ENCODE measurements around the gene SPRR1A.

Gene SPRR1A

GRCh38 chr1:152977614-152978013 lies 6.3 kb upstream of the SPRR1A start:
- TF ChIP-seq TAF1 (IDR thresholded peaks at IDR 0.05; ENCODE audit: borderline replicate concordance, insufficient read depth, low read length) (no peak), SIN3A (IDR thresholded peaks at IDR 0.05; ENCODE audit: borderline replicate concordance, insufficient read depth, low read length) (no peak), FOXP2 (optimal IDR thresholded peaks at IDR 0.05; ENCODE audit: borderline replicate concordance, extremely low read depth, extremely low read length, insufficient read depth) (no peak), POLR2AphosphoS5 (IDR thresholded peaks at IDR 0.05; ENCODE audit: low read depth, low read length) (no peak)
- TF ChIP-seq, protein P1, sequence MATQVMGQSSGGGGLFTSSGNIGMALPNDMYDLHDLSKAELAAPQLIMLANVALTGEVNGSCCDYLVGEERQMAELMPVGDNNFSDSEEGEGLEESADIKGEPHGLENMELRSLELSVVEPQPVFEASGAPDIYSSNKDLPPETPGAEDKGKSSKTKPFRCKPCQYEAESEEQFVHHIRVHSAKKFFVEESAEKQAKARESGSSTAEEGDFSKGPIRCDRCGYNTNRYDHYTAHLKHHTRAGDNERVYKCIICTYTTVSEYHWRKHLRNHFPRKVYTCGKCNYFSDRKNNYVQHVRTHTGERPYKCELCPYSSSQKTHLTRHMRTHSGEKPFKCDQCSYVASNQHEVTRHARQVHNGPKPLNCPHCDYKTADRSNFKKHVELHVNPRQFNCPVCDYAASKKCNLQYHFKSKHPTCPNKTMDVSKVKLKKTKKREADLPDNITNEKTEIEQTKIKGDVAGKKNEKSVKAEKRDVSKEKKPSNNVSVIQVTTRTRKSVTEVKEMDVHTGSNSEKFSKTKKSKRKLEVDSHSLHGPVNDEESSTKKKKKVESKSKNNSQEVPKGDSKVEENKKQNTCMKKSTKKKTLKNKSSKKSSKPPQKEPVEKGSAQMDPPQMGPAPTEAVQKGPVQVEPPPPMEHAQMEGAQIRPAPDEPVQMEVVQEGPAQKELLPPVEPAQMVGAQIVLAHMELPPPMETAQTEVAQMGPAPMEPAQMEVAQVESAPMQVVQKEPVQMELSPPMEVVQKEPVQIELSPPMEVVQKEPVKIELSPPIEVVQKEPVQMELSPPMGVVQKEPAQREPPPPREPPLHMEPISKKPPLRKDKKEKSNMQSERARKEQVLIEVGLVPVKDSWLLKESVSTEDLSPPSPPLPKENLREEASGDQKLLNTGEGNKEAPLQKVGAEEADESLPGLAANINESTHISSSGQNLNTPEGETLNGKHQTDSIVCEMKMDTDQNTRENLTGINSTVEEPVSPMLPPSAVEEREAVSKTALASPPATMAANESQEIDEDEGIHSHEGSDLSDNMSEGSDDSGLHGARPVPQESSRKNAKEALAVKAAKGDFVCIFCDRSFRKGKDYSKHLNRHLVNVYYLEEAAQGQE (IDR thresholded peaks at IDR 0.05; ENCODE audit: insufficient read depth in 1 of 2, low read depth in 2 of 2, low read length in 2 of 2) = no peak

DNA sequence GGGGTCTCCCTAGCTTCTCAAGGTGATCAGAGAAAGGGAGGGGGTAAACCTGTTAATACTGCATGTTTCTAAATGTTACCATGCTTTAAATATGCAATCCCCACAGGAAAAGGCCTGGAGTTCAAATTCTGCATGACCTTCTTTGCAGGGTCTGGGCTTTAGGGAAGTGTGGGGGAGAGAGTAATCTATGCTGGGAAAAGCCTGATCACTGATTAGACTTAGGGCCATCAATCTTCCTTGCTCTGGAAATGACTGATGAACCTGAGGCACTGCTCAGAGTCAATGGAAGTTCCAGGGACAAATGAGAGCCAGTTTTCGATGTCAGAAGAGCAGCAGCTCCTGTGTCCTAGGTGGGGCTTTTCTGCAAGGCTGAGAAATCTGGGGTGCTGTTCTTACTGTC lies 3.2 kb upstream of the SPRR1A start:
- no peak for TF ChIP-seq TAF1 (IDR thresholded peaks at IDR 0.05; ENCODE audit: borderline replicate concordance, insufficient read depth, low read length)
- TF ChIP-seq, protein P1 (IDR thresholded peaks at IDR 0.05; ENCODE audit: insufficient read depth in 1 of 2, low read depth in 2 of 2, low read length in 2 of 2) = no peak
- TF ChIP-seq FOXP2 (optimal IDR thresholded peaks at IDR 0.05; ENCODE audit: borderline replicate concordance, extremely low read depth, extremely low read length, insufficient read depth) = no peak
- TF ChIP-seq SIN3A (IDR thresholded peaks at IDR 0.05; ENCODE audit: borderline replicate concordance, insufficient read depth, low read length) = no peak

DNA sequence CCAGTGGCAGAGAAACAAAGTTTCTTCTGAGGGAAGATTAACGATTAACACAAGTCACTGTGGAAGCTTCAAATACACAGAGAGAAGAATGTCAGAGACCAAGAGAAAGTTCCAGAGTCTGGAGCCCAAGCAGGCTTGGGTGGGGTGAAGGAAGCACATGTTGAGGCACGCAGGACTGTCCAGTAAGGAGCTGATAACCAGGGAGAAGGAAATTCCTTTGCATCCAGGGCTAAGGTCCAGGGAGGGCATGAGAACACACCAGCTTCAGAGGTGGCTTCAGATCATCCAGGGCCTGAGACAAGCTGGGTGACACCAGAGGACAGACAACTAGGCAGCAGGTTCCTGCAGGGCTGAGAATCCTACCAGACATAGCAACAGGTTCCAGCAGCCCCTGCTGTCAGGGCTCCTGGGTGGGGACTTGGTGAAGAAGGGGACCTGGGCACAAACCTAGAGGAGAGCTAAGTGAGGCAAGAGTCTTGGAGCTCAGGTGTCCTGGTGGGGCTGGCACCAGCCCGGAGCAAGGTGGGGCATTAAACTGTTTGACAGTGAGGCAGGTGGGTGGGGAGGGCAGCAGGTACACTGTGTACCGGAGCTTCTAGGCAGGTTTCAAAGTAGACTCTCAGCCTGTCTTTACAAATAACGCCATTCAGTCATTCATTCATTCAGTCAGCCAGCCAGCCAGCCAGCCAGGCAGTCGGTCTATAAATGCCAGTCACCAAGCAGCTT lies 2.6 kb upstream of the SPRR1A start:
- TF ChIP-seq TAF1 (IDR thresholded peaks at IDR 0.05; ENCODE audit: borderline replicate concordance, insufficient read depth, low read length) (no peak), POLR2AphosphoS5 (IDR thresholded peaks at IDR 0.05; ENCODE audit: low read depth, low read length) (no peak), SIN3A (IDR thresholded peaks at IDR 0.05; ENCODE audit: borderline replicate concordance, insufficient read depth, low read length) (no peak), FOXP2 (optimal IDR thresholded peaks at IDR 0.05; ENCODE audit: borderline replicate concordance, extremely low read depth, extremely low read length, insufficient read depth) (no peak)
- TF ChIP-seq, protein P1 (IDR thresholded peaks at IDR 0.05; ENCODE audit: insufficient read depth in 1 of 2, low read depth in 2 of 2, low read length in 2 of 2) = no peak

GRCh38 chr1:152982076-152982475 lies 1.8 kb upstream of the SPRR1A start:
- TF ChIP-seq TAF1 (IDR thresholded peaks at IDR 0.05; ENCODE audit: borderline replicate concordance, insufficient read depth, low read length) (no peak), SIN3A (IDR thresholded peaks at IDR 0.05; ENCODE audit: borderline replicate concordance, insufficient read depth, low read length) (no peak), FOXP2 (optimal IDR thresholded peaks at IDR 0.05; ENCODE audit: borderline replicate concordance, extremely low read depth, extremely low read length, insufficient read depth) (no peak), POLR2AphosphoS5 (IDR thresholded peaks at IDR 0.05; ENCODE audit: low read depth, low read length) (no peak)
- TF ChIP-seq, protein P1 (IDR thresholded peaks at IDR 0.05; ENCODE audit: insufficient read depth in 1 of 2, low read depth in 2 of 2, low read length in 2 of 2) = no peak

Measured in PFSK-1 (cell line).